K562 (cell line): Measurements from ENCODE around the gene PCBP3. TPM values are rescaled to one million over a fixed set of nuclear protein-coding genes. Genes with fewer than 3 reads are reported as not detected.

Experiments used
- ATAC-seq: fragments of 200-7000 bp; cut with Tn5 transposase; 3 replicates; pipeline ENCODE4 v1.9.1; 2020; ENCODE audit warnings: moderate library complexity
- BruUV-seq: library from RNA; stranded (reverse); fragments of 400-500 nt; replicated peaks from 2 replicates; lab custom pipeline; 2021; lab: Mats Ljungman, UMichigan
- CTCF ChIA-PET: fragments of 300-600 bp; formaldehyde crosslinking; extraction: SDS; loops from one replicate; lab custom pipeline; 2021; ENCODE audit warnings: low intra/inter-chr PET ratio; lab: Yijun Ruan, JAX
- POLR2A ChIA-PET: fragments of 300-600, 350-650 bp; sonication (Branson Sonifier 250); formaldehyde crosslinking; extraction: SDS; loops from one replicate; lab custom pipeline; 2021; ENCODE audit warnings: antibody characterized with exemption, inconsistent platforms; lab: Yijun Ruan, JAX
- DNase-seq, 4 experiments: peaks; one replicate each; pipeline versions ENCODE4 v3.0.0 to v3.0.0-alpha.2; 2011 to 2018; ENCODE audit warnings: low spot score in 3 of 4, mixed read lengths in 3 of 4; ENCODE audit errors: extremely low read depth in 1 of 4
- FAIRE-seq: peaks from 2 replicates; lab custom pipeline; 2011; peaks lifted over from hg19 to GRCh38; lab: Jason Lieb, UNC
- H2AFZ ChIP-seq: 2 replicates; pipeline ENCODE4 v1.6.0; 2011; ENCODE audit warnings: low read depth, low read length, control low read depth, inconsistent platforms
- H3K27ac ChIP-seq: fragments of 200-600 bp; 3 replicates; pipeline ENCODE4 v1.8.0; 2011; ENCODE audit warnings: low read depth, mild to moderate bottlenecking, control low read depth, inconsistent platforms, low read length, moderate library complexity, mixed read lengths; ENCODE audit errors: extremely low read depth
- H3K27me3 ChIP-seq, 2 experiments: fragments of 300-600 bp in 1 of 2; 2 replicates in 1 of 2; 3 replicates in 1 of 2; pipeline versions ENCODE4 v1.6.0 to v1.8.0; 2011; ENCODE audit warnings: inconsistent platforms in 2 of 2, low read length in 2 of 2, mild to moderate bottlenecking in 1 of 2, mixed read lengths in 1 of 2, moderate library complexity in 1 of 2; ENCODE audit not compliant: control insufficient read depth in 2 of 2, insufficient read depth in 2 of 2
- H3K36me3 ChIP-seq: fragments of 300-600 bp; 3 replicates; pipeline ENCODE4 v1.8.0; 2011; ENCODE audit warnings: mild to moderate bottlenecking, low read length, inconsistent platforms; ENCODE audit not compliant: control insufficient read depth, insufficient read depth
- H3K4me1 ChIP-seq, 2 experiments: fragments of 200-600 bp in 1 of 2; replicated peaks in 1 of 2; 2 replicates in 1 of 2; 3 replicates in 1 of 2; pipeline versions ENCODE4 v1.5.1 to v1.8.0; 2011; ENCODE audit warnings: inconsistent platforms in 2 of 2, low read length in 2 of 2, mild to moderate bottlenecking in 1 of 2, mixed read lengths in 1 of 2, moderate library complexity in 1 of 2; ENCODE audit not compliant: control insufficient read depth in 2 of 2, insufficient read depth in 2 of 2
- H3K4me2 ChIP-seq: 2 replicates; pipeline ENCODE4 v1.6.1; 2011; ENCODE audit warnings: low read length, control low read depth, inconsistent platforms, mixed read lengths; ENCODE audit not compliant: insufficient read depth
- H3K4me3 ChIP-seq: fragments of 200-600 bp; sonication (generic), shearing (Covaris generic); 2 replicates; pipeline ENCODE4 v1.5.1; 2016; ENCODE audit warnings: control low read depth, inconsistent platforms
- H3K79me2 ChIP-seq: fragments of 200-600 bp; 3 replicates; pipeline ENCODE4 v1.8.0; 2011; ENCODE audit warnings: low read length, inconsistent platforms; ENCODE audit not compliant: control insufficient read depth, insufficient read depth
- H3K9ac ChIP-seq, 2 experiments: 2 replicates each; pipeline versions ENCODE4 v1.6.0 to v1.6.1; 2011; ENCODE audit warnings: low read depth in 2 of 2, low read length in 2 of 2, control low read depth in 1 of 2, inconsistent platforms in 1 of 2, mild to moderate bottlenecking in 1 of 2, mixed read lengths in 1 of 2; ENCODE audit not compliant: insufficient read depth in 1 of 2
- H3K9me1 ChIP-seq: one replicate; pipeline ENCODE4 v1.6.0; 2011; ENCODE audit warnings: inconsistent platforms, mild to moderate bottlenecking, low read length, moderate library complexity; ENCODE audit not compliant: control insufficient read depth, insufficient read depth
- H3K9me3 ChIP-seq: replicated peaks from 2 replicates; pipeline ENCODE4 v1.5.1; 2011; ENCODE audit warnings: low read depth, low read length, inconsistent platforms; ENCODE audit not compliant: control insufficient read depth, insufficient read depth
- H4K20me1 ChIP-seq: replicated peaks from 2 replicates; pipeline ENCODE4 v1.6.1; 2011; ENCODE audit warnings: low read length, inconsistent platforms, mixed read lengths; ENCODE audit not compliant: control insufficient read depth, insufficient read depth
- POU5F1 ChIP-seq: fragments of 150-350 bp; IDR thresholded peaks from 2 replicates; pipeline ENCODE4 v1.6.1; 2014; ENCODE audit warnings: borderline replicate concordance, low read length, low read depth, mild to moderate bottlenecking; ENCODE audit not compliant: partially characterized antibody
- ZNF354B ChIP-seq: fragments of 250-450 bp; sonication (Bioruptor Pico); IDR thresholded peaks from 2 replicates; pipeline ENCODE4 v1.4.0; 2020
- ZNF445 ChIP-seq: fragments of 250-450 bp; sonication (Bioruptor Pico); IDR thresholded peaks from 2 replicates; pipeline ENCODE4 v1.4.0; 2020; ENCODE audit warnings: low read depth, mild to moderate bottlenecking, moderate library complexity
- ZNF518B ChIP-seq: fragments of 250-450 bp; sonication (Bioruptor Pico); IDR thresholded peaks from 2 replicates; pipeline ENCODE4 v1.5.0; 2021; ENCODE audit warnings: mild to moderate bottlenecking, moderate library complexity
- ZNF586 ChIP-seq: fragments of 450-650 bp; formaldehyde crosslinking; conservative IDR thresholded peaks from 2 replicates; pipeline ENCODE4 v1.4.0; 2020; ENCODE audit warnings: mild to moderate bottlenecking, moderate library complexity
- ZNF592 ChIP-seq: fragments of 450-650 bp; IDR thresholded peaks from 2 replicates; pipeline ENCODE4 v1.6.1; 2017; ENCODE audit warnings: antibody characterized with exemption, mild to moderate bottlenecking
- WGBS: fragments of 100-300 bp; shearing (Covaris generic); methylation state at CpG from one replicate; pipeline ENCODE4 v1.1.6; 2016; ENCODE audit warnings: low coverage, mixed read lengths; ENCODE audit not compliant: insufficient coverage; ENCODE audit errors: missing lambda C conversion rate; 5-methylcytosine and 5-hydroxymethylcytosine counted together
- in situ Hi-C: fragments of 300-500 bp; cut with MboI; formaldehyde crosslinking; loops from 4 replicates; pipeline ENCODE4 v1.15.0; 2018; ENCODE audit warnings: inconsistent platforms, mixed read lengths
- intact Hi-C: fragments of 100-400 bp; cut with micrococcal nuclease; formaldehyde crosslinking; loops from 2 replicates; pipeline ENCODE4 v1.14.2; 2022
- polyA plus RNA-seq, 8 experiments: library from polyadenylated mRNA; depleted of rRNA in 4 of 8; stranded (reverse) in 5 of 8; unstranded in 3 of 8; fragments of >200 nt; fragmentation: Nextera tagmentation in 2 of 8; fragmentation: Illumina TruSeq in 1 of 8; extraction: Ambion mirVana in 2 of 8; extraction: Trizol in 1 of 8; gene quantifications; 2 replicates each; pipeline versions ENCODE4 v1.2.1 to v1.2.3, GENCODE V29; 2011 to 2014; ENCODE audit warnings: inconsistent platforms in 1 of 8, missing spikeins in 1 of 8
- total RNA-seq, 7 experiments: library from RNA; depleted of rRNA in 6 of 7; stranded (reverse); fragments of >200 nt in 6 of 7; fragmentation: Illumina TruSeq in 2 of 7; extraction: Trizol in 2 of 7; gene quantifications; 2 replicates each; pipeline versions ENCODE4 v1.2.1 to v1.2.3, GENCODE V29; 2011 to 2021; ENCODE audit warnings: low replicate concordance in 1 of 7

PCBP3 gene
- total and polyA plus RNA-seq, 9 of the 15 experiments (the other 6 are each of a cell fraction or from before 2014, with no cell fraction given), result 0.18 TPM; not detected in 8

DNA sequence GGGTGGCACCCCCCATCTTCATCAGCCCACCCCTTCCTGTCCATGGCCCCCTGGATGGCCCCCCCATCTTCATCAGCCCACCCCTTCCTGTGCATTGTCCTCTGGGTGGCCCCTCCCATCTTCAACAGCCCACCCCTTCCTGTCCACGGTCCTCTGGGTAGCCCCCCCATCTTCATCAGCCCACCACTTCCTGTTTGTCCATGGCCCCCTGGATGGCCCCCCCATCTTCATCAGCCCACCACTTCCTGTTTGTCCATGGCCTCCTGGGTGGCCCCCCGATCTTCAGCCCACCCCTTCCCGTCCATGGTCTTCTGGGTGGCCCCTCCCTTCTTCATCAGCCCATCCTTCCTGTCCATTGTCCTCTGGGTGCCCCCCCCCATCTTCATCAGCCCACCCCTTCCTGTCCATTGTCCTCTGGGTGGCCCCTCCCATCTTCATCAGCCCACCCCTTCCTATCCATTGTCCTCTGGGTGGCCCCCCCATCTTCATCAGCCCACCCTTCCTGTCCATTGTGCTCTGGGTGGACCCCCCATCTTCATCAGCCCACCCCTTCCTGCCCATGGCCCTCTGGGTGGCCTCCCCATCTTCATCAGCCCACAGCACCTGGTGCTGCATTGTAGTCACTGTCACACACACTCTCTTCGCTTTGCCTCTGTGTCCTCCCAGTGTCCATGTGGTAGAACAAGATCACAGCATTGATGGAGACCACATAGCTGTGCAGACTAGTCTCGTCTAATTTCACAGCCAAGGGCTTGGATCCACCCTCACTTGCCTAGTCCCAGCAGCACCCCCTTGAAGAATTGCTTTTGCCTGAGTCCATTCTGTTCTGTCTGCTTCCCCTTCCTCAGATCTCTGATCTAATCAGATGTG is 95.9 kb downstream of the PCBP3 start:
- intact Hi-C loops, result no loop called here
- Histone ChIP-seq H4K20me1 (no peaks in the 10 kb centered on the region), H3K27ac (no peak overlapping the region), H3K4me1 (no peaks in the 10 kb centered on the region), H3K9me1 (no peaks in the 10 kb centered on the region), H3K9me3 (no peaks in the 10 kb centered on the region), H3K79me2 (no peaks in the 10 kb centered on the region), H3K4me3 (no peak overlapping the region), H3K4me2 (no peak overlapping the region), H2AFZ (no peak overlapping the region), H3K27me3 (peaks cover 0 to 22% of the 10 kb centered on the region in 2 experiments; a peak in 2 of 5 replicates), H3K9ac (no peak overlapping the region), H3K36me3 (no peaks in the 10 kb centered on the region)
- CTCF ChIA-PET, result no interaction called here
- BruUV-seq, result no TSS peak
- POLR2A ChIA-PET, result interaction anchor here (0.5 kb wide), 1 partner anchor 25 kb away, joined by 3 read pairs; no protein-coding TSS in a partner anchor
- 0% methylated on average over 2 of the region's 5 CpGs for WGBS
- no peak for ATAC-seq
- TF ChIP-seq ZNF445 (CRISPR knock-in tag) (no peak), POU5F1 (no peak), ZNF586 (no peak), ZNF518B (CRISPR knock-in tag) (no peak), ZNF354B (no peak), ZNF592 (no peak)
- in situ Hi-C loops, result no loop called here
- no peak for DNase-seq
- no peak for FAIRE-seq
